Mammary epithelial cell (primary cell): ENCODE data around the gene TOM1L2.

ENCODE experiments used
- EZH2 ChIP-seq: IDR thresholded peaks from 2 replicates; pipeline ENCODE4 v1.6.1; 2012; ENCODE audit warnings: low read length, inconsistent platforms, borderline replicate concordance
- TF ChIP-seq, protein P1 (sequence below), 2 donors: IDR thresholded peaks in 1 of 2; conservative IDR thresholded peaks in 1 of 2; 2 replicates each; pipeline ENCODE4 v1.5.1; 2011 to 2012; ENCODE audit warnings: inconsistent platforms in 2 of 2, low read length in 2 of 2, mild to moderate bottlenecking in 2 of 2, control low read depth in 1 of 2, low read depth in 1 of 2; ENCODE audit not compliant: insufficient read depth in 1 of 2; ENCODE audit errors: extremely low read depth in 1 of 2

DNA sequence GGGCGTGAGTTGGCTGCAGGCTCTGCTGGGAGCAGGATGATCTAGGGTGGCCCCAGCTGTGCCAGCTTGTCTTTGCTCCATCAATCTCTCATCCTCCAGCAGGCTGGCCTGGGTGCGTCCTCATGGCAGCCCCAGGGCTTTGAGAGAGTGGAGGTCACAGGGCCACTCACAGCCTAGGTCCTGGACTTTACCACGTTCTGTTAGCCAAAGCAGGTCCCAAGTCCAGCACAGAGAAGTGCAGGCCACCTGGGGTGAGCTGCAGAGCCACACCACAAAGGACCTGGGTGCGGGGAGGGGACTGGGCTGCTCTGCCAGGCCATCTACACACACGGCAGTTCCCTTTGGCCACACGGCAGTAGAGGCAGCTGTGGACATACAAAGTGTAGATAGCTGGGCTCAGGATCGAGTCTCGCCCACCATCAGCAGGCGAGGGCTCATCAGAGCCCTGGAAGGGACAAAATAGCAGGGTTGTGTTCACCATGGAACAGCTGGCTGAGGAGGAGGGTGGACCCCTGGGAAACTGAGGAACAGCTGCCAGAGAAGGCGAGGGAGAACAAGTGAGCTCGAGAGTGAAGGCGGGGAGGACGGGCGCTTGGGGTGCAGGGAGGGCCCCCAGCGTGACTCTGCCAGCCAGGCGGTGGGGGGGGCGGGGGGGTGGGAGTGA, 165.5 kb downstream of the TOM1L2 start:
- TF ChIP-seq, protein P1, sequence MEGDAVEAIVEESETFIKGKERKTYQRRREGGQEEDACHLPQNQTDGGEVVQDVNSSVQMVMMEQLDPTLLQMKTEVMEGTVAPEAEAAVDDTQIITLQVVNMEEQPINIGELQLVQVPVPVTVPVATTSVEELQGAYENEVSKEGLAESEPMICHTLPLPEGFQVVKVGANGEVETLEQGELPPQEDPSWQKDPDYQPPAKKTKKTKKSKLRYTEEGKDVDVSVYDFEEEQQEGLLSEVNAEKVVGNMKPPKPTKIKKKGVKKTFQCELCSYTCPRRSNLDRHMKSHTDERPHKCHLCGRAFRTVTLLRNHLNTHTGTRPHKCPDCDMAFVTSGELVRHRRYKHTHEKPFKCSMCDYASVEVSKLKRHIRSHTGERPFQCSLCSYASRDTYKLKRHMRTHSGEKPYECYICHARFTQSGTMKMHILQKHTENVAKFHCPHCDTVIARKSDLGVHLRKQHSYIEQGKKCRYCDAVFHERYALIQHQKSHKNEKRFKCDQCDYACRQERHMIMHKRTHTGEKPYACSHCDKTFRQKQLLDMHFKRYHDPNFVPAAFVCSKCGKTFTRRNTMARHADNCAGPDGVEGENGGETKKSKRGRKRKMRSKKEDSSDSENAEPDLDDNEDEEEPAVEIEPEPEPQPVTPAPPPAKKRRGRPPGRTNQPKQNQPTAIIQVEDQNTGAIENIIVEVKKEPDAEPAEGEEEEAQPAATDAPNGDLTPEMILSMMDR (conservative IDR thresholded peaks at IDR 0.05 in 1 of 2, IDR thresholded peaks at IDR 0.05 in 1 of 2; ENCODE audit: extremely low read depth in 1 of 2, insufficient read depth in 1 of 2, low read depth in 1 of 2, low read length in 2 of 2), result no peak
- TF ChIP-seq EZH2, result no peak
